NT2/D1 (cell line): ENCODE results near the gene MEST.

ENCODE experiments used
- YY1 ChIP-seq: IDR thresholded peaks from 2 replicates; pipeline ENCODE4 v1.6.1; 2011; ENCODE audit not compliant: insufficient read length, insufficient read depth
- ZNF274 ChIP-seq: IDR thresholded peaks from 2 replicates; pipeline ENCODE4 v1.6.1; 2011; ENCODE audit warnings: mild to moderate bottlenecking, low read depth, low read length

DNA sequence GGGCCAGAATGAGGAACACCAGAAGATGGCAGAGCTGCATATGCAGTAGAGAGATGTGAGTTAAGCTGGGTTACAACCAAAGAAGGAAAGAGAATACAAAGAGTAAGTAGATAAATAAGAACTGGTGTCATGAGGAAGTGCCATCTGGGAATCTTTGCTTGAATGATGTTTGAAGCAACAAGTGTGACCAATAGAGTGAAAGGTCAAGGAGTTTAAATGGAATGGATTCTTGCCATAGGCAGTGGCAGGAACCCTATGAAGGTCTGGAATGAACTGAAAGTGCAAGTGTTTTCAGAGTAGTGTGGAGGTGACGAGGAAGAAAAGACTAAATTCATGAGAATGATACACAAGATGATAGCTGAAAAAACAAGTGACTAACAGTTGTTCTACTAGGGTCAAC is 21.6 kb downstream of the MEST start:
- no peak for TF ChIP-seq ZNF274
- no peak for TF ChIP-seq YY1
